LNCaP clone FGC (cell line): ENCODE measurements around the gene SHKBP1.
"Not testable (repeated sequence)": the region's sequence is repeated elsewhere in the genome, so short reads cannot be mapped to it uniquely, and the experiment has no call there.

Experiments used
- DNase-seq: peaks from one replicate; pipeline ENCODE4 v3.0.0-alpha.2; 2011; ENCODE audit warnings: low read depth
- H3K4me3 ChIP-seq: 2 replicates; pipeline ENCODE4 v1.5.1; 2011; ENCODE audit warnings: mild to moderate bottlenecking, low read depth, low read length, control low read depth
- TF ChIP-seq, protein P1 (sequence below): IDR thresholded peaks from 2 replicates; pipeline ENCODE4 v1.5.1; 2012; ENCODE audit warnings: mild to moderate bottlenecking; ENCODE audit not compliant: control insufficient read depth, insufficient read depth; ENCODE audit errors: extremely low read depth

Gene SHKBP1

DNA sequence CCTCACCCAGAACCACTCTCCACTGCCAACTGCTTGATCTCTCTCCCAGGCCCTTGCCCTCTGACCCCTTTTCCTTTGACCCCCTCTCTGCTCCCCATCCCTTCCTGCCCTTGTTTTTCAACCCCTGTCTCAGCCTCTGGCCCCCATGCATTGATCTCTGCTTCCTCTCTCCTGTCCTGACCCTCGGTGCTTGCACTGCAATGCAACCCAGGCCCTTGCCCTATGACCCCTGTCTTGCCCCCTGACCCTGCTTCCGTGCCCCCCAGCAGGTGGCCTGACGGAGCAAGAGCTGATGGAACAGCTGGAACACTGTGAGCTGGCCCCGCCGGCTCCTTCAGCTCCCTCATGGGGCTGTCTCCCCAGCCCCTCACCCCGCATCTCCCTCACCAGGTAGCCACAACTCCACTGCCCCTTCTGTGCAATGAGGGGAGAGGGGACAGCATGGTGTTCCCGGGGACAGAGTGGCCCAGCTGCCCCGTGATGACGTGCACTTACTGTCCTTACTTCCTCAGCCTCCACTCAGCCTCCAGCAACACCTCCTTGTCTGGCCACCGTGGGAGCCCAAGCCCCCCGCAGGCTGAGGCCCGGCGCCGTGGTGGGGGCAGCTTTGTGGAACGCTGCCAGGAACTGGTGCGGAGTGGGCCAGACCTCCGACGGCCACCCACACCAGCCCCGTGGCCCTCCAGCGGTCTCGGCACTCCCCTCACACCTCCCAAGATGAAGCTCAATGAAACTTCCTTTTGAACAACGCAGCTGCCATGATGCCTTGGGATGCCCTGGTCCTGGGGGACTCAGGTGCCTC lies 14.0 kb downstream of the SHKBP1 start:
- TF ChIP-seq, protein P1, sequence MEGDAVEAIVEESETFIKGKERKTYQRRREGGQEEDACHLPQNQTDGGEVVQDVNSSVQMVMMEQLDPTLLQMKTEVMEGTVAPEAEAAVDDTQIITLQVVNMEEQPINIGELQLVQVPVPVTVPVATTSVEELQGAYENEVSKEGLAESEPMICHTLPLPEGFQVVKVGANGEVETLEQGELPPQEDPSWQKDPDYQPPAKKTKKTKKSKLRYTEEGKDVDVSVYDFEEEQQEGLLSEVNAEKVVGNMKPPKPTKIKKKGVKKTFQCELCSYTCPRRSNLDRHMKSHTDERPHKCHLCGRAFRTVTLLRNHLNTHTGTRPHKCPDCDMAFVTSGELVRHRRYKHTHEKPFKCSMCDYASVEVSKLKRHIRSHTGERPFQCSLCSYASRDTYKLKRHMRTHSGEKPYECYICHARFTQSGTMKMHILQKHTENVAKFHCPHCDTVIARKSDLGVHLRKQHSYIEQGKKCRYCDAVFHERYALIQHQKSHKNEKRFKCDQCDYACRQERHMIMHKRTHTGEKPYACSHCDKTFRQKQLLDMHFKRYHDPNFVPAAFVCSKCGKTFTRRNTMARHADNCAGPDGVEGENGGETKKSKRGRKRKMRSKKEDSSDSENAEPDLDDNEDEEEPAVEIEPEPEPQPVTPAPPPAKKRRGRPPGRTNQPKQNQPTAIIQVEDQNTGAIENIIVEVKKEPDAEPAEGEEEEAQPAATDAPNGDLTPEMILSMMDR: no peak
- DNase-seq: no peak
- H3K4me3 ChIP-seq: no peak overlapping the region

DNA sequence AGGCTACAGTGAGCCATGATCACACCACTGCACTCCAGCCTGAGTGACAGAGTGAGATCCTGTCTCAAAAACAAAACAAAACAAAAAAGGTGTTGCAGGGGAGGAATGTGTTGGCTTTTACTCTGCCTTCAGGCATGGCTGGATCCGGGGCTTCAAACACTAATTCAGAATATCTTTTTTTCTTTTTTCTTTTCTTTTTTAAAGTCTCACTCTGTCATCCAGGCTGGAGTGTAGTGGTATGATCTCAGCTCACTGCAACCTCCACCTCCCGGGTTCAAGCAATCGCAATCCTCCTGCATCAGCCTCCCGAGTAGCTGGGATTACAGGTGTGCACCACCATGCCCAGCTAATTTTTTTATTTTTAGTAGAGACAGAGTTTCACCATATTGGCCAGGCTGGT lies 15.1 kb downstream of the SHKBP1 start:
- not testable (repeated sequence) for DNase-seq

DNA sequence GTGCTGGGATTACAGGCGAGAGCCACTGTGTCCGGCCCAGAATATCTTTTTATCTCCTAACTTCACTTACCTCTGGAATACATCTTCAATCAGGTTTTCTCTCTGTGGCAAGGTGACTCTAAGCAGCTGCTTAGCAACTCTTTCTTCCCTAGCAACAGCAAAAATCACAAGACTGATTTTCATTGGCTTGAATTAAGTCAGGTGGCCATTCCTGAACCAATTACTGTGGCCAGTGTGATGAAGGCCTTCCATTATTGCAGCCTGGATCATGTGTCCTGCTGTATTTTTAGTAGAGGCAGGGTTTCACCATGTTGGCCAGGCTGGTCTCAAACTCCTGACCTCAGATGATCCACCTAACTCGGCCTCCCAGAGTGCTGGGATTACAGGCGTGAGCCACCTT lies 15.5 kb downstream of the SHKBP1 start:
- TF ChIP-seq, protein P1: no peak
- H3K4me3 ChIP-seq: no peak overlapping the region
- no peak for DNase-seq

More for the DNA sequence above, 15.1 kb downstream of the SHKBP1 start:
- H3K4me3 ChIP-seq: not testable (repeated sequence)

DNA sequence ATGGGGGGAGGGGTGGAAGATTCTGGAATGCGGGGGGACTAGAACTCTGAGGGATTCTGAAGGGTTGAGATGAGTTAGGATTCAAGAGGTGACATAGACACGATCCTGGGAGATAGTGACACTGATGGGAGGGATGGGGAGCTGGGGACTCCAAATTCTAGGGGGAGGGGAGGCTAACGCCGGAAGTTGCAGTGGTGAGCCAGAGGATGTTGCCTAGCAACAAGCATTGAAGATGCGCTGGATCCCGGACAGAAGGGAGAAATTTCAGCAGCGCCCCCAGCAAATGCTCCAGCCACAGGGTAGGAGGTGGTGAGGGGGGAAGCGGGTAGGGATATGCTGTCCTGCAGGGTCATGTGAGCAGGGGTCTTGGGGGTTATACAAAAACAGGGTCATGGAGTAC lies 17.6 kb downstream of the SHKBP1 start:
- DNase-seq: no peak
- no peak overlapping the region for H3K4me3 ChIP-seq
- TF ChIP-seq, protein P1: no peak

DNA sequence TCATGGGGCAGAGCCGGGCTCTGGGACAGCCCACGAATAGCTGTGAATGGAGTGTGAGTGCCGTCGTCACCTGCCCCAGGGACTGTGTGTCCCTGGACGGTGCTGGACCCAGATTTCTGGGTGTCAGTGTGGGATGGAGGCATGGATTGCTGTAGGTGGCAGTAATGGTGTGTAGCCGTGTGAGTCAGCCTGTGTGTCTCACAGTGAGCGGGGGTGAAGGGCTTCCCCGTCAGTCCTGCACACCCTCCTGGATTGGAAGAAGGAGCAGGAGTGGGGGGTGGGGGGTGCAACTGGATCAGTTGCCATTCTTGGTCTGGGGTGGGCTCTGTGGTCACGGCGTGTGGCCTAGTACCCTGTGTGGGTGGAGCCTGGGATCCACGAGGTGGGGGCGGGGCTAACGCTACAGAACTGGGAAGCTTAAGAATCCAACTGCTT lies 18.0 kb downstream of the SHKBP1 start:
- TF ChIP-seq, protein P1: no peak
- H3K4me3 ChIP-seq: no peak overlapping the region
- DNase-seq: no peak

DNA sequence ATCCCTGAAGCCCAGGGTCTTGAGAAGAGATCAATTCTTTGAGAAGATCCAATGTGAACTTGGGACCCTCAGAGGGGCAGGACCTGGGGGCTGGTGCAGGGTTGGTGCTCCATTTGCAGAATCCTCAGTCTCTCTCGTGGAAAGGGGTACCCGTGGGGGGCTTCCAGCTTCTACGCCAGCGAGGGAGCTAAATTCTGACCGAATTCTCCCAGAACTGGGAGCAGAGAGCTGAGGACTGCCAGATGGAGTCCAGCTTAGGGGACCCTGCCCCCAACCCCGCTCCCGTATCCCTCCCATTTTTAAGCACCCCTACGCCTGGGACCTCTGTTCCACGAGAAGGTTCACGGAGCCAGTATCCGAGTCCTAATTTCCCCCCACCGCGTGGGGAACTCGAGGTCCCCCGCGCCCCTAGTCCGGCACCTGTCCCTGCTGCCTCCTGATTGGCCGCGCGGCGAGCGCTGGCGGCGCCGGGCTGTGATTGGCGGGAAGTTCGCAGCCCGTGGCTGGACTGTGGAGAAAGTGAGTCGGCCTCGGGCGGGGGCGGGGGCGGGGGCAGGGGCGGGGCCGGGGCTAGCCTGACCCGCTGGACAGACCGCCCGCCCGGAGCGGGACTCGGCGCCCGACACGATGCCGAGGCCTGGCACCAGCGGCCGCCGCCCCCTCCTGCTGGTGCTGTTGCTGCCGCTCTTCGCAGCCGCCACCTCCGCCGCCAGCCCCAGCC lies 20.1 kb downstream of the SHKBP1 start:
- TF ChIP-seq, protein P1: peak; percentile 1; the same call in 1 of the 2 replicates
- no peak for DNase-seq
- H3K4me3 ChIP-seq: peak overlapping the region; percentile 49

DNA sequence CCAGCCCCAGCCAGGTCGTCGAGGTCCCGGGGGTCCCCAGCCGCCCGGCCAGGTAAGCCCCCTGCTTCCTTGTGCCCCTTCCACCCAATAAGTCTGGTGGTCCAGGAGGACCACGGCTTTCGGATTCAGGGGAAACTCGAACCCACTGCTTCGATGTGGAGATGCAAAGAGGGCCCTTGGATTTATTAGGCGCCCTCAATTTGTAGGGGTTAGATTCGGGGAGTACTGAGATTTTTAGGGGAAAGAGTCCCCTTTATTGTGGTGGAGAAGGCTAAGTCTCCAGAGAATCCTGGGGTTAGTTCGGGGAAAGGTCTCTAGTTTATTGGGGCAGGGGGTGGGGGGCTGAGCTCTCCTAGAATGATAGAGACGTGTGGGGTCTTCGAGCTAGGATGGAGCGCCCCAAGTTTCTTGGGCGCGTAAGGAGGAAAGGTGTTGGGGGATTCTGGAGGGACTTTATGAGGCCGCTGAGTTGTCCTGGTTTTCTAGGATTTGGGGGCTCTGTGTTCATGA lies 20.7 kb downstream of the SHKBP1 start:
- H3K4me3 ChIP-seq: peak overlapping the region; percentile 45
- TF ChIP-seq, protein P1: no peak
- no peak for DNase-seq
